ENCODE measurements around the gene AGFG2.
A peak's percentile ranks its signal among the peaks of the same experiment; 100 is the strongest.

The AGFG2 gene

DNA sequence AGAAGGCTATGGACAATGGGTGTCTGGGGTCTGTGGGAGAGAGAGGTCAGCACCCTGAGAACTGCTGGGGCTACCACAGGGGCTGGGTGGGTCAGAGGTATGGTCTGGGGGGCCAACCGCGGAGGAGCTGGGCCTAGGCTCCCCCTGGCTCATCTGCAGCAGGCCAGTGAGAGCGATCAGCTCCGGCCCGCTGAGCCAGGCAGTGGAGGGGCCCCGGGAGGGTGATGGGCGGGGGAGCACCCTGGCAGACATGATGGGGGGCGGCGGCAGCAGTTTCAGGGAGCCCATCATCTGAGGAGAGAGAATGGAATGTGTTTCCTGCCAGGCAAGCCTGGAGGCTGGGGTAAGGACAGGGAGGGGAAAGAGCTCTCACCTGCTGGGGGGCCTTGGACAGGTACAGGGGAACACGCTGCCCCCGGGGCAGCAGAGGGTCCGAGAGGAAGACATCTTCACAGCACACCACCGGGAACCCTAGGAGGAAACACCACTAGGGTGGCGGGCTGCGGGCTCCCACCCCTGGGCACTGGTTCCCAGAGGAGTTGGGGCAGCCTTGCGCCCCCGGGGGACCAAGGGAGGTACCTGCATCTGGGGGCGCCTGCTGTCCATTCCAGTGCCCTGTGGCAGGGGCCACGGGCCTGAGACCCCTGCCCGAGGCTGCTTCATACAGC lies 33.4 kb downstream of the AGFG2 start:
- H3K4me1 ChIP-seq, result peaks cover 55% of the 10 kb centered on the region
- TF ChIP-seq Cebpa-rat (IDR thresholded peaks at IDR 0.05), result no peak
- H3K9ac ChIP-seq, result no peak overlapping the region
- no peak overlapping the region for H3K27ac ChIP-seq
- H3K4me3 ChIP-seq, result no peak overlapping the region
- peaks cover 25% of the 10 kb centered on the region for H3K27me3 ChIP-seq
- peak overlapping the region; percentile 49 for H3K4me2 ChIP-seq
- H4K20me1 ChIP-seq, result peaks cover 62% of the 10 kb centered on the region
- H3K9me3 ChIP-seq, result no peaks in the 10 kb centered on the region
- H3K36me3 ChIP-seq, result peaks cover 57% of the 10 kb centered on the region

DNA sequence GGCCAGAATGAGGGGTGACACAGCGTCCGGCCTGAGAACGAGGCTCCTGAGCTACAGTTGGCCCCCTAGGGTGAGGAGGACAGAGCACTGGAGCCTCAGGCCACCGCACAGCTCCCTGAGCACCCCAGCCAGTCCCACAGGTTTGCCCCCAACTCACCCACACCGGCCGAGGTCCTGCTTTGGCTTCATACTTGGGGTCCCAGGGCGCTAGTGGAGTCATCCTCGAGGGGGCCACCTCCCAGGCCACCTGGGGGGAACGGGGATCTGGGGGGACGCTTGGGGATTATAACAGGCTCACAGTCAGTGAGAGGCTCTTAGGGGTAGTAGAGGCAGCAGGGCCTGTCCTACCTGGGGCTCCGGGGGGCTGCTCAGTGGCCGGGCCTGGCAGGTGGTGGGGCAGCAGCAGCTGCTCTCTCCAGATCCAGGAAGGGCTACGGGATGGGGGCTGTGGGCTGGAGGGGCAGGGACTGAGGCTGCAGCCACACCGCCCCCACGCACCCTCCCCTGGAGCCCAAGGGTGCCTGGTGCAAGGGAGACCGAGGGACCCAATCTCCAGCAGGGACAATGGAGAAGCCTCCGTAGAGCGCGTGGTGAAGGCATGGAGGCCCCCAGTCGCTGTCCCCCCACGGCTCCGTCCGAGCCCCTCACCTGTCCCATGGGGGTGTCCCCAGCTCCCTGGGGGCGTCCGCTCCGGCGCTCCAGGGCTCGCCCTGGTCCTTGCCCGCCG lies 34.1 kb downstream of the AGFG2 start:
- no peak overlapping the region for H3K27ac ChIP-seq
- H3K4me1 ChIP-seq, result peaks cover 48% of the 10 kb centered on the region
- no peaks in the 10 kb centered on the region for H3K9me3 ChIP-seq
- peak overlapping the region; percentile 49 for H3K4me2 ChIP-seq
- H3K27me3 ChIP-seq, result peaks cover 25% of the 10 kb centered on the region
- H3K4me3 ChIP-seq, result no peak overlapping the region
- H4K20me1 ChIP-seq, result peaks cover 68% of the 10 kb centered on the region
- no peak for TF ChIP-seq Cebpa-rat (IDR thresholded peaks at IDR 0.05)
- H3K36me3 ChIP-seq, result peaks cover 64% of the 10 kb centered on the region
- no peak overlapping the region for H3K9ac ChIP-seq

DNA sequence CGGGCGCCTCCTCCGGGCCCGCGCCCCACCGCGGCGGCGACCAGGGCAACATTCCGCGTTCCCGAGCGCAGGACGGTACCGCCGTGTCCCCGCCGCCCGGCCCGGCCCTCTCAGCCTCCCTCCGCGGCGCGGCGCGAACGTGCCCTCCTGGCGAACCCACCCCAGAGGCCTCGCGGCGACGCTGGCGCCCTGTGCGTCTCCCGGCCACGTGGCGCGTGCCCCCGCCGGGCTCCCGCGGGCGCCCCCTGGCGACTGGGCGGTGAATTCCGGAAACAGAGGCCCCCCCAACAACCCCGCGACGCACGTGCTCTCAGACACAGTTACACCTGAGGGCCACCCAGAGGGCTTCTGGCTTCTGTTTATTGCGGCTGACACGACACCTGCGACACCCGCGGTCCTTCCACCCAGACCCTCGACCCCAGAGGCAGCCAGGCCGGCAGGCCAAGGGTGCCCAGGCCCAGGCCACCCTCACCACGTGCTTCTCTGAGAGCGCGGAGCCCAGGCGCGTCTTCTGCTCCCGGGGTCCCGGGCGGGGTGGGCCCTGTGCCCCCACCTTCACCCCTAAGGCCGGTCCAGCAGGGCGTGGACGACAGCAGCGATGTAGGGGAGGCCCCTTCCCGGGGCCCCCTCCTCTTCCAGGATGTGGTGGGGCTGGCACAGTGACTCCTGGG lies 34.8 kb downstream of the AGFG2 start, which contains the start of gene SAP25:
Gene SAP25, minus strand, starts transcription at position 210 of the 671 bp plus-strand sequence. Its CDS starts 158 bp downstream, at position 52.
- Histone ChIP-seq H3K4me2 (peak within 1 kb of the TSS; percentile 49), H3K9ac (no peak within 1 kb of the TSS), H3K4me3 (no peak within 1 kb of the TSS), H3K36me3 (peaks cover 71% of the 10 kb centered on the region), H3K27me3 (peaks cover 25% of the 10 kb centered on the region), H3K27ac (no peak within 1 kb of the TSS), H4K20me1 (peaks cover 75% of the 10 kb centered on the region), H3K4me1 (peaks cover 41% of the 10 kb centered on the region), H3K9me3 (no peaks in the 10 kb centered on the region)
- TF ChIP-seq Cebpa-rat (IDR thresholded peaks at IDR 0.05), result no peak

DNA sequence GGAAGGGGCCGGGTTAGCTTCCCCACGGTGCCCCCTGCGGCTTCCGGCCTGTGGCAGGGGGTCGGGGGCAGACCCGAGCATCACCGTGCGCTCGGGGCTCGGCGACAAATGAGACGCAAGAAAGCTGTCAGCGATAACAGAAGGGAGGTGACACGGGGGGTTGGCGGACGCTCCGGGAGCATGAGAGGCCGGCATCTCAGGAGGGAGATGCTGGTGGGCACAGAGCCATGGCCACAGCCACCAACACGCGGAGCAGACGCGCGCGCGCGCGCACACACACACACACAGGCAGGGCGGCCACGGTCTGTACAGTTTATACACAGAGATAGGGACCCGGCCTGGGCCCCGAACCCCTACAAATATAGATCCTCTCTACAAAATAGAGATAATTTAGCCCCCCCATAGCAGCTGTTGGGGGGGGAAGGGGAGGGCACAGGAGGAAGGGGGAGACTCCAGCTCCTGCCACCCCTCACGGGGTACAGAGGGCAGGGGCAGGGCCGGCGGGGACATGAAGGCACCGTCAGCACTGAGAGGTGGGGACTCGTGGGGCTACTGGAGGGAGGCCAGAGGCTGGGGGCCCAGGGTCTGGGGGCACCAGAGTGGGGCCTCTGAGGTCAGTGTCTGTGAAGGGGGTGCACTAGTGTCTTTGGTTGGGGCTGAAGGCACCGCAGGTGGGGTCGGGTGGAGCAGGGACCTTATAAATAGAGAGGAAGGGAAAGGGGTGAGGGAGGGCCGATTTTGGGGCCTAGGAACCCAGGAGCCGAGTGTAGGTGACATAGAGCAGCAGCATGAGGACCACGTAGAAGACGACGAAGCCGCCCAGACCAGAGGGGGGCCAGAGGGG lies 35.6 kb downstream of the AGFG2 start:
- Histone ChIP-seq H3K9me3 (no peaks in the 10 kb centered on the region), H3K4me1 (peaks cover 33% of the 10 kb centered on the region), H3K4me2 (no peak overlapping the region), H3K9ac (no peak overlapping the region), H3K4me3 (no peak overlapping the region), H3K27me3 (peaks cover 18% of the 10 kb centered on the region), H4K20me1 (peaks cover 76% of the 10 kb centered on the region), H3K27ac (no peak overlapping the region), H3K36me3 (peaks cover 79% of the 10 kb centered on the region)
- TF ChIP-seq Cebpa-rat (IDR thresholded peaks at IDR 0.05), result no peak

DNA sequence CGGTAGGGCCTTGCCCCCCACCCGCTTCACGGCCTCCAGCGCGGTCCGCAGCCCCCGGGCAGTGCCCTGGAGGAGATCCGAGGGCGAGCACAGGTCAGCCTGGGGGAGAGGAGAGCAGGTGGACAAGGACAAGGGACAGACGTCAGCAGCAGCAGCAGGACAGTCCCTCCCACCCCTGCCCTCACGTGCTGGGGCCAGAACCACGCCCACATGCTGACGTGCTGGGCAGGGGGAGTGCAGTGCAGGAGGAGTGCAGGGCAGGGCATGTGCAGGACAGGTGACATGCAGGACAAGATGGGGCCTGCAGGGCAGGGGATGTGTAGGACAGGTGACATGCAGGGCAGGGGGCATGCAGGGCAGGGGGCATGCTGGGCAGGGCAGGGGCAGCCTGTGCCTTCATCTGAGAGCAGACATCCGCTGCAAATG lies 36.2 kb downstream of the AGFG2 start:
- Histone ChIP-seq H3K36me3 (peaks cover 85% of the 10 kb centered on the region), H4K20me1 (peaks cover 70% of the 10 kb centered on the region), H3K4me3 (no peak overlapping the region)

DNA sequence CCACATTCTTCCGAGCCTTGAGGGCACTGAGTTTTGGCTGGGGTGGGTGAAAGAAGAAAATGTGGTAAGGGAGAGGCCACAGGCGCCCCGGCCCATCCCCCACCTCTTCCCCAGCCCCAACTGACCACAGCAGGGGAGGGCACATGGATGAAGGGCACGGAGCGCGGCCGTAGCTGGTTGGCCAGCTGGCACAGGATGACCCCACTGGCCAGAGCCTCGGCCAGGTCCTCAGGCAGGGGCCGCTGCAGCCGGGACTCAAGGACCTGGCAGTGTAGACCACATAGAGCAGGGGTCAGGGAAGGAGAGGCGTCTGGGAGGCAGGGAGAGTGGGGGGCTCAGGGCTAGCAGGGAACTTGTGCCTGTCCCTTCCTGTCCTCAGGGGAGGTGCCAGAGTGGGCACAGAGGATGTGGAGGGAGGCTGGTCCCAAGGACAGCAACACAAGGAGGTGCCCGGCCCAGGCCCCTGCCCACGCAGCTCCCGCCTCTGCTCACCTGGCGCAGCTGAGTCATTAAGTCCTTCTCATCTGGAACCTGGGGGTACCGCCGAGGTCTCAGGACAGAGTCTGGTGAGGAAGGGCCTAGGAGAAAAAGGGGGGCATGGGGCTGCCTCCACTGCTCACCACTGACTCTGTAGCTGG lies 36.9 kb downstream of the AGFG2 start:
- H3K4me3 ChIP-seq, result no peak overlapping the region
- TF ChIP-seq Cebpa-rat (IDR thresholded peaks at IDR 0.05), result no peak
- no peak overlapping the region for H3K27ac ChIP-seq
- peaks cover 22% of the 10 kb centered on the region for H3K4me1 ChIP-seq
- H3K9ac ChIP-seq, result no peak overlapping the region
- no peaks in the 10 kb centered on the region for H3K9me3 ChIP-seq
- peaks cover 92% of the 10 kb centered on the region for H3K36me3 ChIP-seq
- no peak overlapping the region for H3K4me2 ChIP-seq
- H3K27me3 ChIP-seq, result peaks cover 5% of the 10 kb centered on the region
- peaks cover 67% of the 10 kb centered on the region for H4K20me1 ChIP-seq

More for the DNA sequence above, 36.2 kb downstream of the AGFG2 start:
- no peak for TF ChIP-seq Cebpa-rat (IDR thresholded peaks at IDR 0.05)
- Histone ChIP-seq H3K4me1 (peaks cover 27% of the 10 kb centered on the region), H3K9me3 (no peaks in the 10 kb centered on the region), H3K4me2 (no peak overlapping the region), H3K9ac (no peak overlapping the region), H3K27ac (no peak overlapping the region), H3K27me3 (peaks cover 12% of the 10 kb centered on the region)

DNA sequence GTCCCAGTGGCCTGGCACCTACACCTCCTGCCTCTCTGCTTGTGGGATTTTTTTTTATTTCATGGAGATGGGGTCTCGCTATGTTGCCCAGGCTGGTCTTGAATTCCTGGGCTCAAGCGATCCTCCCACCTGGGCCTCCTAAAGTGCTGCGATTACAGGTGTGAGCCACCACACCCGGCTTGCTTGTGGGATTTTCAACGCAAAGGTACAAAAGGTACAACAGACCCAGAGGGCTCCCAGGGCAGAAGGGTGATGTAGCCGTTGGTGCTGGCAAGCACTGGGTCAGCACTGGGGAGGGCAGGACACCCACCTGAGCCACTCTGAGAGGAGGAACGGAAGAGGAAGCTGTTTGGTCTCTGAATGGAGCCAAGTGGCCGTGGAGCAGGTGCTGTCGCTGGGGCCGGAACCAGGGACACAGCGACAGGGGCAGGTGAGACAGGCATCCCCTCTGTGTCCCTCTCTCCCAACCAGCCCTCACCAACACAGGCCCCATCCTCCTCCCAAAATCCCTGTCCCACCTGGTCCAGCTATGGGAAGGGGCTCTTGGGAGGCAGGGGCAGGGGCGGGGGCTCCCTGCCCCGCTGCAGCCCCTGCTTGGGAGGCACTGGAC lies 37.5 kb downstream of the AGFG2 start:
- Histone ChIP-seq H3K4me2 (no peak overlapping the region), H4K20me1 (peaks cover 67% of the 10 kb centered on the region), H3K9me3 (no peaks in the 10 kb centered on the region), H3K4me1 (peaks cover 22% of the 10 kb centered on the region), H3K36me3 (peaks cover 98% of the 10 kb centered on the region), H3K27me3 (no peaks in the 10 kb centered on the region), H3K9ac (no peak overlapping the region), H3K4me3 (no peak overlapping the region), H3K27ac (no peak overlapping the region)
- no peak for TF ChIP-seq Cebpa-rat (IDR thresholded peaks at IDR 0.05)

DNA sequence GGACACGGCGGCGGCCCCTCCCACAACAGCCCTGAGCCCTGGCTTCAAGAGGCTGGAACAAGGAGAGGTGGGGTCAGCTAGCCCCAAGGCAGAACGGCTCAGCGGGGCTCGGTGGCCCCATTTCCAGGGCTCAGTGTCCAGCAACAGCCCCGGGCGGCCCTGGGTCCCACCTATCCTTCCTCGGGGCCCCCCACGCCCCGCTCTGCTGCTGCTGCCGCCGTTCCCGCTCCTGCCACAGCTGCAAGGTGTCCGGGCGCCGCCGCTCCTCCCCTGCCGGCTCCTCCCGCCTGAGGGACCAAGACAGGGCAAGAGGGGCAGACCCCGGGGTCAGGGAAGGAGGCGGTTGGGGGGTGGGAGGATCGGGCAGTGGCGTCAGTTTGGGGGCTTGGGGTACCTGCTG lies 38.1 kb downstream of the AGFG2 start:
- H3K4me1 ChIP-seq, result peaks cover 22% of the 10 kb centered on the region
- H3K4me3 ChIP-seq, result no peak overlapping the region
- no peak overlapping the region for H3K9ac ChIP-seq
- no peak for TF ChIP-seq Cebpa-rat (IDR thresholded peaks at IDR 0.05)
- no peaks in the 10 kb centered on the region for H3K9me3 ChIP-seq
- peaks cover 67% of the 10 kb centered on the region for H4K20me1 ChIP-seq
- no peaks in the 10 kb centered on the region for H3K27me3 ChIP-seq
- no peak overlapping the region for H3K27ac ChIP-seq
- peaks cover 99% of the 10 kb centered on the region for H3K36me3 ChIP-seq
- no peak overlapping the region for H3K4me2 ChIP-seq
